ENCODE measurements around the gene NEK5.

GRCh38 chr13:52177276-52177675 is 48.4 kb upstream of the NEK5 start:
- TF ChIP-seq CTCF (conservative IDR thresholded peaks at IDR 0.05) (no peak), ZFX (IDR thresholded peaks at IDR 0.05) (no peak)

All from C4-2B (cell line).